T-helper 2 cell treated with Interferon-gamma antibody and Interleukin-4, amounts not matched to agents 5 μg/mL and 100 μg/mL, for 36 hours (primary cell): Measurements from ENCODE around the gene SLC35E1.

ENCODE experiments used
- DNase-seq: peaks from one replicate; pipeline ENCODE4 v3.0.0; 2021; ENCODE audit warnings: low spot score
- H3K27ac Mint-ChIP-seq: one replicate; pipeline ENCODE4 v1.8.0; 2021; ENCODE audit warnings: mild to moderate bottlenecking, mixed read lengths
- H3K27me3 Mint-ChIP-seq: one replicate; pipeline ENCODE4 v1.8.0; 2021; ENCODE audit warnings: low read depth, mixed read lengths
- H3K36me3 Mint-ChIP-seq: one replicate; pipeline ENCODE4 v1.8.0; 2021; ENCODE audit warnings: low read depth, mixed read lengths
- H3K4me1 Mint-ChIP-seq: one replicate; pipeline ENCODE4 v1.8.0; 2021; ENCODE audit warnings: low read depth, mixed read lengths
- H3K4me3 Mint-ChIP-seq: one replicate; pipeline ENCODE4 v1.8.0; 2022; ENCODE audit warnings: mild to moderate bottlenecking, moderate library complexity, mixed read lengths
- H3K9me3 Mint-ChIP-seq: one replicate; pipeline ENCODE4 v1.8.0; 2021; ENCODE audit warnings: mixed read lengths

SLC35E1 gene

GRCh38 chr19:16581145-16581970 lies 9.1 kb upstream of the SLC35E1 start:
- H3K36me3 Mint-ChIP-seq, result peaks cover 18% of the 10 kb centered on the region
- no peaks in the 10 kb centered on the region for H3K9me3 Mint-ChIP-seq
- no peak for DNase-seq
- H3K27ac Mint-ChIP-seq, result peak overlapping the region; percentile 77
- no peak overlapping the region for H3K4me3 Mint-ChIP-seq
- H3K4me1 Mint-ChIP-seq, result peaks cover 39% of the 10 kb centered on the region
- H3K27me3 Mint-ChIP-seq, result no peaks in the 10 kb centered on the region

- Mint-ChIP-seq H3K4me1 (peaks cover 28% of the 10 kb centered on the region), H3K4me3 (no peak overlapping the region), H3K9me3 (no peaks in the 10 kb centered on the region), H3K27ac (peak overlapping the region; percentile 16), H3K27me3 (no peaks in the 10 kb centered on the region), H3K36me3 (peaks cover 29% of the 10 kb centered on the region)
- no peak for DNase-seq
Observed at GRCh38 chr19:16579381-16579780, 7.2 kb upstream of the SLC35E1 start.

- no peak for DNase-seq
- Mint-ChIP-seq H3K36me3 (peaks cover 41% of the 10 kb centered on the region), H3K27ac (no peak overlapping the region), H3K4me3 (no peak overlapping the region), H3K9me3 (no peaks in the 10 kb centered on the region), H3K4me1 (peaks cover 29% of the 10 kb centered on the region), H3K27me3 (no peaks in the 10 kb centered on the region)
Observed at GRCh38 chr19:16577531-16577985, 5.3 kb upstream of the SLC35E1 start.

GRCh38 chr19:16576690-16577530 lies 4.7 kb upstream of the SLC35E1 start:
- Mint-ChIP-seq H3K27me3 (no peaks in the 10 kb centered on the region), H3K4me1 (peaks cover 32% of the 10 kb centered on the region), H3K27ac (no peak overlapping the region), H3K36me3 (peaks cover 44% of the 10 kb centered on the region), H3K4me3 (no peak overlapping the region), H3K9me3 (no peaks in the 10 kb centered on the region)
- no peak for DNase-seq

GRCh38 chr19:16575861-16576689 lies 3.9 kb upstream of the SLC35E1 start:
- H3K27me3 Mint-ChIP-seq, result no peaks in the 10 kb centered on the region
- peaks cover 48% of the 10 kb centered on the region for H3K36me3 Mint-ChIP-seq
- peaks cover 33% of the 10 kb centered on the region for H3K4me1 Mint-ChIP-seq
- no peak overlapping the region for H3K27ac Mint-ChIP-seq
- no peaks in the 10 kb centered on the region for H3K9me3 Mint-ChIP-seq
- no peak for DNase-seq
- no peak overlapping the region for H3K4me3 Mint-ChIP-seq

GRCh38 chr19:16575282-16575681 lies 3.1 kb upstream of the SLC35E1 start:
- Mint-ChIP-seq H3K27ac (no peak overlapping the region), H3K27me3 (no peaks in the 10 kb centered on the region), H3K4me1 (peaks cover 36% of the 10 kb centered on the region), H3K9me3 (no peaks in the 10 kb centered on the region), H3K4me3 (no peak overlapping the region), H3K36me3 (peaks cover 50% of the 10 kb centered on the region)
- DNase-seq, result no peak

- H3K27me3 Mint-ChIP-seq, result no peaks in the 10 kb centered on the region
- DNase-seq, result no peak
- H3K9me3 Mint-ChIP-seq, result no peaks in the 10 kb centered on the region
- H3K27ac Mint-ChIP-seq, result no peak overlapping the region
- H3K4me3 Mint-ChIP-seq, result peak overlapping the region; percentile 94
- peaks cover 55% of the 10 kb centered on the region for H3K36me3 Mint-ChIP-seq
- peaks cover 39% of the 10 kb centered on the region for H3K4me1 Mint-ChIP-seq
Observed at GRCh38 chr19:16573925-16574324, 1.7 kb upstream of the SLC35E1 start.

GRCh38 chr19:16573296-16573695 lies 1.1 kb upstream of the SLC35E1 start:
- Mint-ChIP-seq H3K27ac (peak overlapping the region; percentile 96), H3K4me3 (peak overlapping the region; percentile 94), H3K27me3 (no peaks in the 10 kb centered on the region), H3K36me3 (peaks cover 58% of the 10 kb centered on the region), H3K9me3 (no peaks in the 10 kb centered on the region), H3K4me1 (peaks cover 39% of the 10 kb centered on the region)
- DNase-seq, result no peak

- Mint-ChIP-seq H3K27me3 (no peaks in the 10 kb centered on the region), H3K4me3 (peak overlapping the region; percentile 92), H3K4me1 (peaks cover 44% of the 10 kb centered on the region), H3K36me3 (peaks cover 65% of the 10 kb centered on the region), H3K27ac (peak overlapping the region; percentile 91), H3K9me3 (peaks cover under 1% of the 10 kb centered on the region)
- no peak for DNase-seq
Observed at GRCh38 chr19:16571822-16572331, 338 bp downstream of the SLC35E1 start.

GRCh38 chr19:16571283-16571682 lies 932 bp downstream of the SLC35E1 start:
- DNase-seq, result no peak
- Mint-ChIP-seq H3K9me3 (peaks cover 7% of the 10 kb centered on the region), H3K27me3 (no peaks in the 10 kb centered on the region), H3K27ac (peak overlapping the region; percentile 91), H3K4me3 (peak overlapping the region; percentile 92), H3K4me1 (peaks cover 50% of the 10 kb centered on the region), H3K36me3 (peaks cover 68% of the 10 kb centered on the region)

- Mint-ChIP-seq H3K36me3 (peaks cover 66% of the 10 kb centered on the region), H3K4me3 (peak overlapping the region; percentile 92), H3K27me3 (no peaks in the 10 kb centered on the region), H3K27ac (peak overlapping the region; percentile 45), H3K4me1 (peaks cover 51% of the 10 kb centered on the region), H3K9me3 (peaks cover 8% of the 10 kb centered on the region)
- no peak for DNase-seq
Observed at GRCh38 chr19:16569609-16570320, 2.5 kb downstream of the SLC35E1 start.

- Mint-ChIP-seq H3K27me3 (no peaks in the 10 kb centered on the region), H3K27ac (peak overlapping the region; percentile 100), H3K4me1 (peaks cover 41% of the 10 kb centered on the region), H3K36me3 (peaks cover 67% of the 10 kb centered on the region), H3K4me3 (peak overlapping the region; percentile 87), H3K9me3 (peaks cover 8% of the 10 kb centered on the region)
- no peak for DNase-seq
Observed at GRCh38 chr19:16566702-16567101, 5.5 kb downstream of the SLC35E1 start.

GRCh38 chr19:16566161-16566560 lies 6.1 kb downstream of the SLC35E1 start:
- Mint-ChIP-seq H3K4me1 (peaks cover 38% of the 10 kb centered on the region), H3K9me3 (peaks cover 8% of the 10 kb centered on the region), H3K4me3 (peak overlapping the region; percentile 87), H3K27me3 (no peaks in the 10 kb centered on the region), H3K27ac (peak overlapping the region; percentile 100), H3K36me3 (peaks cover 68% of the 10 kb centered on the region)
- peak; percentile 82 for DNase-seq
